H9 (cell line): Measurements from ENCODE around the gene SLF1. TPM values are rescaled to one million over a fixed set of nuclear protein-coding genes. Genes with fewer than 3 reads are reported as not detected.

Experiments
- DNase-seq: peaks from one replicate; pipeline ENCODE4 v3.0.0-alpha.2; 2017
- H2AFZ ChIP-seq: one replicate; pipeline ENCODE4 v1.6.1; 2013; ENCODE audit warnings: mild to moderate bottlenecking, low read length, control low read depth, moderate library complexity
- H2AK5ac ChIP-seq: 2 replicates; pipeline ENCODE4 v1.6.1; 2013; ENCODE audit warnings: low read length, control low read depth, mixed read lengths; ENCODE audit not compliant: insufficient read length
- H2BK120ac ChIP-seq: one replicate; pipeline ENCODE4 v1.6.1; 2013; ENCODE audit warnings: low read depth, mild to moderate bottlenecking, low read length, control low read depth, inconsistent platforms; ENCODE audit not compliant: poor library complexity, severe bottlenecking
- H2BK12ac ChIP-seq: 2 replicates; pipeline ENCODE4 v1.6.1; 2013; ENCODE audit warnings: low read length, control low read depth, mixed read lengths, low read depth; ENCODE audit not compliant: insufficient read length
- H2BK15ac ChIP-seq: 2 replicates; pipeline ENCODE4 v1.6.1; 2013; ENCODE audit warnings: low read depth, low read length, control low read depth
- H2BK20ac ChIP-seq: one replicate; pipeline ENCODE4 v1.6.1; 2013; ENCODE audit warnings: low read depth, mild to moderate bottlenecking, low read length, control low read depth, inconsistent platforms; ENCODE audit not compliant: poor library complexity, severe bottlenecking
- H2BK5ac ChIP-seq: 2 replicates; pipeline ENCODE4 v1.6.1; 2013; ENCODE audit warnings: low read length, control low read depth, mixed read lengths; ENCODE audit not compliant: insufficient read length
- H3K14ac ChIP-seq: 2 replicates; pipeline ENCODE4 v1.6.1; 2013; ENCODE audit warnings: low read length, control low read depth; ENCODE audit not compliant: insufficient read depth
- H3K18ac ChIP-seq: 2 replicates; pipeline ENCODE4 v1.6.1; 2013; ENCODE audit warnings: low read depth, mild to moderate bottlenecking, mixed read lengths, low read length, control low read depth; ENCODE audit not compliant: insufficient read length
- H3K23ac ChIP-seq: 2 replicates; pipeline ENCODE4 v1.6.1; 2013; ENCODE audit warnings: low read length, control low read depth, mixed read lengths, low read depth; ENCODE audit not compliant: insufficient read length
- H3K23me2 ChIP-seq: 2 replicates; pipeline ENCODE4 v1.6.1; 2013; ENCODE audit warnings: low read depth, mild to moderate bottlenecking, mixed read lengths, low read length, control low read depth; ENCODE audit not compliant: insufficient read length, poor library complexity, severe bottlenecking
- H3K27ac ChIP-seq: 2 replicates; pipeline ENCODE4 v1.5.1; 2013; ENCODE audit warnings: low read length, control low read depth, mixed read lengths, low read depth; ENCODE audit not compliant: insufficient read length
- H3K27me3 ChIP-seq: 2 replicates; pipeline ENCODE4 v1.6.1; 2013; ENCODE audit warnings: low read length, control low read depth, inconsistent platforms; ENCODE audit not compliant: insufficient read depth
- H3K4ac ChIP-seq: 2 replicates; pipeline ENCODE4 v1.6.1; 2013; ENCODE audit warnings: low read depth, mild to moderate bottlenecking, control low read depth, inconsistent platforms, low read length, moderate library complexity
- H3K4me1 ChIP-seq: 2 replicates; pipeline ENCODE4 v1.6.1; 2013; ENCODE audit warnings: low read length, control low read depth, inconsistent platforms; ENCODE audit not compliant: insufficient read depth
- H3K4me2 ChIP-seq: 2 replicates; pipeline ENCODE4 v1.6.1; 2013; ENCODE audit warnings: low read length, control low read depth, mixed read lengths; ENCODE audit not compliant: insufficient read length, insufficient read depth
- H3K56ac ChIP-seq: 2 replicates; pipeline ENCODE4 v1.6.1; 2013; ENCODE audit warnings: low read depth, mild to moderate bottlenecking, mixed read lengths, low read length, control low read depth; ENCODE audit not compliant: insufficient read length
- H3K79me1 ChIP-seq: 2 replicates; pipeline ENCODE4 v1.6.1; 2013; ENCODE audit warnings: low read depth, mild to moderate bottlenecking, moderate library complexity, low read length, control low read depth, inconsistent platforms; ENCODE audit not compliant: insufficient read depth, poor library complexity, severe bottlenecking
- H3K79me2 ChIP-seq: 2 replicates; pipeline ENCODE4 v1.6.1; 2013; ENCODE audit warnings: low read length, control low read depth, inconsistent platforms; ENCODE audit not compliant: insufficient read depth
- H3K9ac ChIP-seq: 2 replicates; pipeline ENCODE4 v1.6.1; 2013; ENCODE audit warnings: low read length, control low read depth, mixed read lengths; ENCODE audit not compliant: insufficient read length; ENCODE audit errors: extremely low read depth
- H3K9me3 ChIP-seq: one replicate; pipeline ENCODE4 v1.6.1; 2013; ENCODE audit warnings: low read depth, low read length, inconsistent platforms; ENCODE audit not compliant: control insufficient read depth
- H3T11ph ChIP-seq: one replicate; pipeline ENCODE4 v1.6.1; 2013; ENCODE audit warnings: mild to moderate bottlenecking, low read length, control low read depth, inconsistent platforms
- H4K20me1 ChIP-seq: one replicate; pipeline ENCODE4 v1.6.1; 2013; ENCODE audit not compliant: control insufficient read depth, insufficient read length, insufficient read depth
- H4K5ac ChIP-seq: 2 replicates; pipeline ENCODE4 v1.6.1; 2013; ENCODE audit warnings: low read depth, mild to moderate bottlenecking, mixed read lengths, low read length, control low read depth; ENCODE audit not compliant: insufficient read length
- H4K8ac ChIP-seq: replicated peaks from 2 replicates; pipeline ENCODE4 v1.6.1; 2013; ENCODE audit warnings: low read length, control low read depth, mixed read lengths, low read depth; ENCODE audit not compliant: insufficient read length
- H4K91ac ChIP-seq: 2 replicates; pipeline ENCODE4 v1.6.1; 2013; ENCODE audit warnings: low read depth, mild to moderate bottlenecking, moderate library complexity, mixed read lengths, low read length, control low read depth; ENCODE audit not compliant: insufficient read length
- H3K27ac Mint-ChIP-seq, 3 experiments: 2 replicates in 2 of 3; 3 replicates in 1 of 3; pipeline ENCODE4 v1.8.0; 2020 to 2021; ENCODE audit warnings: mixed read lengths in 3 of 3, mild to moderate bottlenecking in 1 of 3, moderate library complexity in 1 of 3
- H3K27me3 Mint-ChIP-seq: 2 replicates; pipeline ENCODE4 v1.8.0; 2021; ENCODE audit warnings: low read depth, mild to moderate bottlenecking, moderate library complexity, mixed read lengths
- H3K36me3 Mint-ChIP-seq, 3 experiments: 2 replicates in 2 of 3; 3 replicates in 1 of 3; pipeline ENCODE4 v1.8.0; 2020 to 2021; ENCODE audit warnings: low read depth in 3 of 3, mixed read lengths in 3 of 3; ENCODE audit not compliant: insufficient read depth in 1 of 3
- H3K4me1 Mint-ChIP-seq, 2 experiments: 2 replicates each; pipeline ENCODE4 v1.8.0; 2020; ENCODE audit warnings: mixed read lengths in 2 of 2
- H3K4me3 Mint-ChIP-seq, 2 experiments: 2 replicates in 1 of 2; 3 replicates in 1 of 2; pipeline ENCODE4 v1.8.0; 2020 to 2021; ENCODE audit warnings: mild to moderate bottlenecking in 2 of 2, mixed read lengths in 2 of 2, moderate library complexity in 1 of 2
- H3K9me3 Mint-ChIP-seq, 2 experiments: 2 replicates in 1 of 2; 3 replicates in 1 of 2; pipeline ENCODE4 v1.8.0; 2020; ENCODE audit warnings: mild to moderate bottlenecking in 2 of 2, mixed read lengths in 2 of 2, moderate library complexity in 1 of 2
- CTCF ChIP-seq: fragments of 200-600 bp; sonication (generic); conservative IDR thresholded peaks from 3 replicates; pipeline ENCODE4 v1.8.0; 2021; ENCODE audit warnings: antibody characterized with exemption, mild to moderate bottlenecking
- WGBS: extraction: QIAGEN DNeasy Blood & Tissue Kit; methylation state at CpG from one replicate; pipeline ENCODE4 v1.1.7; 2013; ENCODE audit warnings: missing lambda C conversion rate, low lambda C conversion rate, mixed read lengths; ENCODE audit not compliant: insufficient read length; ENCODE audit errors: extremely low coverage; 5-methylcytosine and 5-hydroxymethylcytosine counted together
- total RNA-seq: library from RNA; stranded (reverse); gene quantifications from 2 replicates; pipeline ENCODE4 v1.2.1, GENCODE V29; 2021

Gene SLF1
- total RNA-seq, 1 experiment from 2014 or later: 12.5 TPM

- Histone ChIP-seq H3K79me2 (no peaks in the 10 kb centered on the region), H2AK5ac (no peak overlapping the region), H4K20me1 (no peaks in the 10 kb centered on the region), H2BK15ac (no peak overlapping the region), H3K27me3 (no peaks in the 10 kb centered on the region), H4K91ac (no peak overlapping the region), H2BK120ac (no peak overlapping the region), H3K4me2 (no peak overlapping the region), H3K23ac (no peak overlapping the region), H4K8ac (no peak overlapping the region), H3K9me3 (no peaks in the 10 kb centered on the region), H3K18ac (no peak overlapping the region), H3T11ph (no peak overlapping the region), H3K14ac (no peak overlapping the region), H3K23me2 (no peaks in the 10 kb centered on the region), H3K4me1 (no peaks in the 10 kb centered on the region), H2BK5ac (no peak overlapping the region), H4K5ac (no peak overlapping the region), H3K4ac (no peak overlapping the region), H3K27ac (no peak overlapping the region), H3K56ac (no peak overlapping the region), H2BK20ac (no peak overlapping the region), H3K79me1 (no peaks in the 10 kb centered on the region), H2BK12ac (no peak overlapping the region), H3K9ac (no peak overlapping the region), H2AFZ (no peak overlapping the region)
- Mint-ChIP-seq H3K4me3 (no peak overlapping the region), H3K27ac (peak overlapping the region in 1 of 3 experiments; percentile 72; a peak in 1 of 7 replicates), H3K4me1 (no peaks in the 10 kb centered on the region), H3K9me3 (no peaks in the 10 kb centered on the region; a peak in 1 of 5 replicates), H3K36me3 (no peaks in the 10 kb centered on the region; a peak in 2 of 7 replicates), H3K27me3 (peaks cover 3% of the 10 kb centered on the region; the same call in 1 of the 2 replicates)
- DNase-seq: no peak
- no CpG with 5 or more reads among the region's 3 CpGs for WGBS
- no peak for TF ChIP-seq CTCF
These were observed 97.3 kb downstream of the SLF1 start for GRCh38 chr5:94715768-94716167.
